GM23248 (cell line): Measurements from ENCODE around the gene GDNF.

Experiments used
- EZH2 ChIP-seq: fragments of 200-600 bp; sonication (generic); IDR thresholded peaks from 2 replicates; pipeline ENCODE4 v1.6.1; 2018; ENCODE audit warnings: antibody characterized with exemption, mild to moderate bottlenecking; ENCODE audit not compliant: insufficient read depth, poor library complexity, severe bottlenecking
- EZH2phosphoT487 ChIP-seq: fragments of 200-600 bp; sonication (generic); IDR thresholded peaks from 2 replicates; pipeline ENCODE4 v1.6.1; 2018; ENCODE audit warnings: antibody characterized with exemption, moderate library complexity, mild to moderate bottlenecking, low read depth; ENCODE audit not compliant: insufficient read depth

GRCh38 chr5:37836235-37836591 is 3.6 kb downstream of the GDNF start:
- TF ChIP-seq EZH2 = no peak
- no peak for TF ChIP-seq EZH2phosphoT487
